Sigmoid colon (tissue), 7 donors: ENCODE measurements around the gene MCF2L. TPM values are rescaled to one million over a fixed set of nuclear protein-coding genes. Genes with fewer than 3 reads are reported as not detected.

ENCODE experiments used
- DNase-seq: peaks from one replicate; pipeline ENCODE4 v3.0.0-alpha.2; 2019
- H3K27ac ChIP-seq, 4 donors: fragments of 200-600 bp; sonication (generic); one replicate each; pipeline ENCODE4 v1.5.1; 2016 to 2019; ENCODE audit warnings: mild to moderate bottlenecking in 1 of 4
- H3K27me3 ChIP-seq, 3 donors: fragments of 200-600 bp; sonication (generic); one replicate each; pipeline ENCODE4 v1.5.1; 2019; ENCODE audit warnings: mild to moderate bottlenecking in 1 of 3
- H3K36me3 ChIP-seq, 4 donors: fragments of 200-600 bp; sonication (generic); one replicate each; pipeline ENCODE4 v1.5.1; 2016 to 2019
- H3K4me1 ChIP-seq, 4 donors: fragments of 200-600 bp; sonication (generic); one replicate each; pipeline ENCODE4 v1.5.1; 2017 to 2019
- H3K4me3 ChIP-seq, 4 donors: fragments of 200-600 bp; sonication (generic); one replicate each; pipeline ENCODE4 v1.5.1; 2017 to 2019; ENCODE audit warnings: mild to moderate bottlenecking in 2 of 4, moderate library complexity in 1 of 4
- H3K9me3 ChIP-seq, 4 donors: fragments of 200-600 bp in 3 of 4; sonication (generic) in 3 of 4; one replicate each; pipeline versions ENCODE4 v1.5.1 to v1.6.1; 2013 to 2019
- EP300 ChIP-seq, 4 donors: sonication (generic); formaldehyde crosslinking; IDR thresholded peaks; one replicate each; pipeline ENCODE4 v1.6.1; 2017; ENCODE audit warnings: antibody characterized with exemption in 4 of 4
- POLR2A ChIP-seq, 2 donors: fragments of 450-650 bp; IDR thresholded peaks; one replicate each; pipeline ENCODE4 v1.6.1; 2016; ENCODE audit warnings: antibody characterized with exemption in 2 of 2, mild to moderate bottlenecking in 2 of 2, moderate library complexity in 2 of 2
- POLR2AphosphoS5 ChIP-seq, 4 donors: sonication (generic); formaldehyde crosslinking; IDR thresholded peaks; one replicate each; pipeline ENCODE4 v1.6.1; 2017; ENCODE audit warnings: antibody characterized with exemption in 4 of 4
- WGBS, 2 donors: extraction: QIAGEN DNeasy Blood & Tissue Kit; methylation state at CpG; one replicate each; pipeline ENCODE4 v1.1.7; 2013; 5-methylcytosine and 5-hydroxymethylcytosine counted together
- intact Hi-C: fragments of 100-400 bp; cut with DNase I; formaldehyde crosslinking; loops from one replicate; pipeline ENCODE4 v1.15.1; 2023
- polyA plus RNA-seq, 3 donors: library from polyadenylated mRNA; stranded (reverse); fragments of 200-250 nt; gene quantifications; one replicate each; pipeline ENCODE4 v1.2.3, GENCODE V29; 2013
- total RNA-seq, 4 donors: library from RNA; depleted of rRNA; stranded (reverse); fragments of >200 nt; gene quantifications; one replicate each; pipeline ENCODE4 v1.1.0, GENCODE V29; 2016
- TF ChIP-seq, protein P1 (sequence below), 4 experiments: fragments of 450-650 bp in 3 of 4; fragments of 200-600 bp in 1 of 4; IDR thresholded peaks; one replicate each; pipeline ENCODE4 v1.5.1; 2016 to 2019; ENCODE audit warnings: antibody characterized with exemption in 4 of 4, mild to moderate bottlenecking in 3 of 4, moderate library complexity in 2 of 4
- donor health status: healthy with polysubstance abuse.
- donor health status: Bipolar disorder and iron deficiency.
- donor health status: healthy.

The MCF2L gene
- total and polyA plus RNA-seq, 7 donors, result 7.5 to 59.9 (median 20.2) TPM

DNA sequence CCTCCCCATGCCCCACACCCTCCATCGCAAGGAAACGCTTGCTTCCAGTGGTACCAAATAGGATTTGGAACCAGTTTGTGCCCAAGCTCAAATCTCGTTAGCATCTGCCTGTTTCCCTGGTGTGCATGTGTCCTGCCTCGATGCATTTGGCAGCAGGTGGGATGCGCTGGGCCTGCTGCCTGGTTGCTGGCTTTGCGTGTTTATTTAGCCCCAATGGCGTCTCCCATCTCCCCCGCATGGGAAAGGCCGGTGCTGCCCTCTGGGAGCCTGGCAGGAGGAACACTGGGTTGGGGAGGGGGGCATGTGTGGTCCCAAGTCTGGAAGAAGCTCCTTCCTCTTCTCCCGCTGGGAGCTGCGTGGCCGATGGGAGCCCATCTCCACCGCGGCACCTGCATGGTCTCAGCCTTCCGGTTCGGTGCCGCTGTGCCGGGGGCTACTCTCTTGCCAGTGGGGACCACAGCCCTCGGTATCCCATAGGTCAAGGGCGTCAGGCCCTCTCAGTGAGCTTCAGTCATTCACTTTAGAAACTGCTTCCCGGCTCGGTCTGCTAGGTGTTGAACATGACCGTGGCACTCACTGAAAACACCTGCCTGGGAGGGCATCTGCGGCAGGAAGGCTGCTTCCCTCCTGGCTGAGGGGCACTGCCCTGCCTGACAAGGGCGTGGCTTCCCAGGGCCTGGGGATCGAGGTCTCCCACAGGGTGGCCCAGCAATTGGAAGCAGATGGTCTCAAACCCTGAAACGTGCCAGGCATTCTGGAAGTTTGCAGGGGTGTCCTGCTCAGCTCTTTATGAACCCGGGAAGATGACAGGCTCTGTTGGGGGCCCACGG, 124.8 kb downstream of the MCF2L start:
- H3K27me3 ChIP-seq, result peaks cover 0 to 43% (median 14%) of the 10 kb centered on the region in 3 donors
- no peak overlapping the region for H3K4me3 ChIP-seq
- H3K36me3 ChIP-seq, result no peaks in the 10 kb centered on the region
- no peak for TF ChIP-seq EP300 (IDR thresholded peaks at IDR 0.05)
- TF ChIP-seq POLR2AphosphoS5 (IDR thresholded peaks at IDR 0.05), result no peak
- TF ChIP-seq, protein P1, sequence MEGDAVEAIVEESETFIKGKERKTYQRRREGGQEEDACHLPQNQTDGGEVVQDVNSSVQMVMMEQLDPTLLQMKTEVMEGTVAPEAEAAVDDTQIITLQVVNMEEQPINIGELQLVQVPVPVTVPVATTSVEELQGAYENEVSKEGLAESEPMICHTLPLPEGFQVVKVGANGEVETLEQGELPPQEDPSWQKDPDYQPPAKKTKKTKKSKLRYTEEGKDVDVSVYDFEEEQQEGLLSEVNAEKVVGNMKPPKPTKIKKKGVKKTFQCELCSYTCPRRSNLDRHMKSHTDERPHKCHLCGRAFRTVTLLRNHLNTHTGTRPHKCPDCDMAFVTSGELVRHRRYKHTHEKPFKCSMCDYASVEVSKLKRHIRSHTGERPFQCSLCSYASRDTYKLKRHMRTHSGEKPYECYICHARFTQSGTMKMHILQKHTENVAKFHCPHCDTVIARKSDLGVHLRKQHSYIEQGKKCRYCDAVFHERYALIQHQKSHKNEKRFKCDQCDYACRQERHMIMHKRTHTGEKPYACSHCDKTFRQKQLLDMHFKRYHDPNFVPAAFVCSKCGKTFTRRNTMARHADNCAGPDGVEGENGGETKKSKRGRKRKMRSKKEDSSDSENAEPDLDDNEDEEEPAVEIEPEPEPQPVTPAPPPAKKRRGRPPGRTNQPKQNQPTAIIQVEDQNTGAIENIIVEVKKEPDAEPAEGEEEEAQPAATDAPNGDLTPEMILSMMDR (IDR thresholded peaks at IDR 0.05), result no peak
- WGBS, 2 donors, result 86 to 87% methylated on average over 29 of the region's 29 CpGs
- intact Hi-C loops, result no loop called here
- H3K4me1 ChIP-seq, result peaks cover 0 to 4% (median 0%) of the 10 kb centered on the region in 4 donors
- H3K9me3 ChIP-seq, result no peaks in the 10 kb centered on the region
- no peak overlapping the region for H3K27ac ChIP-seq
- no peak for DNase-seq

DNA sequence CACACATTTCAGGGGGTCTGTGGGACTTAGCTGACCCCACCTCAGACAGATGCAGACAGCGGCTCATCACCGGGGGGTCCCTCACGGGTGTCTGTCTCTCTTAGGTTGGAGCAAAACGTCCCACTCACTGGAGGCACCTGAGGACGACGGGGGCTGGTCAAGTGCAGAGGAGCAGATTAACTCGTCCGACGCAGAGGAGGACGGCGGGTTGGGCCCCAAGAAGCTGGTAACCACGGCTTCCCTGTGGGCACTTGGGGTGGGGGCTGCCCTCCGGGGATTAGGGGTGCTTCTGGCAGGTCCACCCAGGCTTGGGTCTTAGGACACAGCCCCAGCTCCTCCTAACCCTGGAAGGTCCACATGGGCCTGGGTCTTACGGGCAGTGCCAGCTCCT, 125.4 kb downstream of the MCF2L start:
- WGBS, 2 donors, result 90 to 91% methylated on average over 14 of the region's 14 CpGs
- DNase-seq, result no peak
- no peak overlapping the region for H3K4me3 ChIP-seq
- no peaks in the 10 kb centered on the region for H3K36me3 ChIP-seq
- no peaks in the 10 kb centered on the region for H3K9me3 ChIP-seq
- H3K4me1 ChIP-seq, result peaks cover 0 to 4% (median 0%) of the 10 kb centered on the region in 4 donors
- H3K27me3 ChIP-seq, result peaks cover 0 to 49% (median 15%) of the 10 kb centered on the region in 3 donors
- no peak for TF ChIP-seq POLR2A (IDR thresholded peaks at IDR 0.05)
- TF ChIP-seq, protein P1 (IDR thresholded peaks at IDR 0.05), result no peak
- no peak for TF ChIP-seq EP300 (IDR thresholded peaks at IDR 0.05)
- TF ChIP-seq POLR2AphosphoS5 (IDR thresholded peaks at IDR 0.05), result no peak
- intact Hi-C loops, result no loop called here
- H3K27ac ChIP-seq, result no peak overlapping the region

DNA sequence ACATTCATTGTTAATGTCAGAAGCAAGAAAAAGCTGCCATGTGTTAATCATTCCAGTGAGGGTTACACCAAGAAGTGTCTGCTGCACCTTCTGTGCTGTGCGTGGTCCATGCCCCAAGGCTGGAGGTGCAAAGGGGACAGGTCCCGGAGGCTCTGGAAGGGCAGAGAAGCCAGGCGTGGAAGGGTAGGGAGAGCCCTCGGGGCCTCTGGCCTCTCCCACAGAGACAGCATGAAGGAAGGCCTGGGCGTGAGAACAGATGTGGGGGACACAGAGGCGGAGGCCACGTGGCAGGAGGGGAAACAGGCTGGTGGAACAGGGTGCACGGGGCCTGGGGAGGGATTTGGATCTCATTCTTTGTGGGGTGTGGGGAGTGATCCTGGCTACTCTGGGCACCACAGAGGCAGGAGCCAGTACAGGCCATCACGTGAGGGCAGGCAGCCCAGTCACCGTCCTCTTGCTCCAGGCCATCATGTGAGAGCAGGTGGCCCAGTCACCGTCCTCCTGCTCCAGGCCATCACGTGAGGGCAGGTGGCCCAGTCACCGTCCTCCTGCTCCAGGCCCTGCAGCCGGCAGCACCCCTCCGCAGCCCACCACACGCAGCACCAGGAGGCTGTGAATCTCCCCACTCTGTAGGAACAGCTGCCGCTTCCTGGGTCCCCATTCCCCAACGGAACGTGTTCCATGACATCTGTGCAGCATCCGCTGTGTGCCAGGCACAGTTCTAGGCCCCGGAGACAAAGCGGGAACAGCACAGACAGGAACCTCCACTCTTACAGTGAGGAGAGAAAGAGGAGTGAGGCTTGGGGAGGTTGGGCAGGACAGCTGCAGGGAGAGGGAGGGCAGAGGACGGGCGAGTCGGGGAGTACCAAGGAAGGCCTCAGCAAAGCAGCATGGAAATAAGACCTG, 126.4 kb downstream of the MCF2L start:
- H3K36me3 ChIP-seq, result no peaks in the 10 kb centered on the region
- peaks cover 0 to 54% (median 15%) of the 10 kb centered on the region in 3 donors for H3K27me3 ChIP-seq
- no peak for TF ChIP-seq POLR2A (IDR thresholded peaks at IDR 0.05)
- TF ChIP-seq POLR2AphosphoS5 (IDR thresholded peaks at IDR 0.05), result no peak
- TF ChIP-seq EP300 (IDR thresholded peaks at IDR 0.05), result no peak
- TF ChIP-seq, protein P1 (IDR thresholded peaks at IDR 0.05), result no peak
- no peak overlapping the region for H3K27ac ChIP-seq
- WGBS, 2 donors, result 91 to 92% methylated on average over 25 of the region's 25 CpGs
- no peaks in the 10 kb centered on the region for H3K9me3 ChIP-seq
- no peak overlapping the region for H3K4me3 ChIP-seq
- peaks cover 0 to 4% (median 0%) of the 10 kb centered on the region in 4 donors for H3K4me1 ChIP-seq
- intact Hi-C loops, result no loop called here
- no peak for DNase-seq

DNA sequence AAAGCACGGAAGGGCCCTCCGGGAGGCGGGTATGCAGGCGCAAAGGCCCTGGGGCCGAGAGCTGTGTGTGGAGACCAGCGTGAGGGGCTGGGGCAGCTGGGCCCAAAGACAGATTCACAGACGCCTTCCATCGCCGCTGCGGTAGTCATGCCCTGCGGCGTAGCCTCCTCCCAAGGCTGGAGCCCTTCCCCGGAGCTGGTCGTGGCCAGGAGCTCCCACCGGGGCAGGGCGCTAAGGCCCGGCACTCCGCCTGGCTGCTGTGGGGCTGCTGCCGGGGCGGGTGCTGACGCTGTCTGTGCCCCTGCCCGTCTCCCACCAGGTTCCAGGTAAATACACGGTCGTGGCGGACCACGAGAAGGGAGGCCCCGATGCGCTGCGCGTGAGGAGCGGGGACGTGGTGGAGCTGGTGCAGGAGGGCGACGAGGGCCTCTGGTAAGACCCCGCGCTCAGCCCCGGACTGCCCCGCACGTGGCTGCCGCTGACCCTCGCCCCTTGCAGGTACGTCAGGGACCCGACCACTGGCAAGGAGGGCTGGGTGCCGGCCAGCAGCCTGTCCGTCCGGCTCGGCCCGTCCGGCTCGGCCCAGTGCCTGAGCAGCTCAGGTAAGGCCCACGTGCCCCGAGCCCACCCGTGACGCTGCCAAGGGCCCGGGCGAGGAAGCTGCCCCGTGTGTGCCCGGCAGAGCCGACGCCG, 127.2 kb downstream of the MCF2L start:
- H3K36me3 ChIP-seq, result no peaks in the 10 kb centered on the region
- TF ChIP-seq EP300 (IDR thresholded peaks at IDR 0.05) (no peak), POLR2A (IDR thresholded peaks at IDR 0.05) (no peak), POLR2AphosphoS5 (IDR thresholded peaks at IDR 0.05) (no peak)
- TF ChIP-seq, protein P1 (IDR thresholded peaks at IDR 0.05), result no peak
- no peak overlapping the region for H3K27ac ChIP-seq
- H3K4me3 ChIP-seq, result no peak overlapping the region
- peaks cover 0 to 54% (median 15%) of the 10 kb centered on the region in 3 donors for H3K27me3 ChIP-seq
- no peaks in the 10 kb centered on the region for H3K9me3 ChIP-seq
- 93 to 96% methylated on average over 61 of the region's 61 CpGs for WGBS, 2 donors
- DNase-seq, result no peak
- H3K4me1 ChIP-seq, result peaks cover 0 to 4% (median 0%) of the 10 kb centered on the region in 4 donors
- intact Hi-C loops, result no loop called here
